ENCODE measurements around the gene TTC24.

TTC24 gene

DNA sequence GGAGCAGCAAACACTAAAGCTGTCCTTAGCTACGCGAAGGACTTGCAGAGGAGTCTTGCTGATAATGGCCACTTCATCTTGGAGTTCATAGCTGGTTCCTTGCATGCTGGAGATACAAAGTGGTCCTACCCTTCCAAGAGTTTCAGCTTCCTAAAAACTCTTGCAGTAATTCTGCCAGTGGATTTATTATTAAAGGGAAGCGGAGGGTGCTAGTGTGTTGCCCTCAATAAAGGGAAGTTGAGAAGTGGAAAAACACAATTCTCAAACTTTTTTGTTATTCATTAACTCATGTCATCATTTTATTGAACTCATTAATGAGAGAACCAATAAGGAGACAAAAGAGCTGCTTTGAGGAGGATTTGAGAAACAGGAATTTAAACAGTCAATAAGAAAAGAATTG is 33.1 kb downstream of the TTC24 start:
- no peak overlapping the region for H3K4me3 ChIP-seq (ENCODE audit: control insufficient read depth, low read depth, low read length)
- TF ChIP-seq, protein P1, sequence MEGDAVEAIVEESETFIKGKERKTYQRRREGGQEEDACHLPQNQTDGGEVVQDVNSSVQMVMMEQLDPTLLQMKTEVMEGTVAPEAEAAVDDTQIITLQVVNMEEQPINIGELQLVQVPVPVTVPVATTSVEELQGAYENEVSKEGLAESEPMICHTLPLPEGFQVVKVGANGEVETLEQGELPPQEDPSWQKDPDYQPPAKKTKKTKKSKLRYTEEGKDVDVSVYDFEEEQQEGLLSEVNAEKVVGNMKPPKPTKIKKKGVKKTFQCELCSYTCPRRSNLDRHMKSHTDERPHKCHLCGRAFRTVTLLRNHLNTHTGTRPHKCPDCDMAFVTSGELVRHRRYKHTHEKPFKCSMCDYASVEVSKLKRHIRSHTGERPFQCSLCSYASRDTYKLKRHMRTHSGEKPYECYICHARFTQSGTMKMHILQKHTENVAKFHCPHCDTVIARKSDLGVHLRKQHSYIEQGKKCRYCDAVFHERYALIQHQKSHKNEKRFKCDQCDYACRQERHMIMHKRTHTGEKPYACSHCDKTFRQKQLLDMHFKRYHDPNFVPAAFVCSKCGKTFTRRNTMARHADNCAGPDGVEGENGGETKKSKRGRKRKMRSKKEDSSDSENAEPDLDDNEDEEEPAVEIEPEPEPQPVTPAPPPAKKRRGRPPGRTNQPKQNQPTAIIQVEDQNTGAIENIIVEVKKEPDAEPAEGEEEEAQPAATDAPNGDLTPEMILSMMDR (IDR thresholded peaks at IDR 0.05; ENCODE audit: control insufficient read depth, insufficient read depth, low read depth, low read length, missing control alignments): no peak
- no peak for DNase-seq (ENCODE audit: low read depth)

DNA sequence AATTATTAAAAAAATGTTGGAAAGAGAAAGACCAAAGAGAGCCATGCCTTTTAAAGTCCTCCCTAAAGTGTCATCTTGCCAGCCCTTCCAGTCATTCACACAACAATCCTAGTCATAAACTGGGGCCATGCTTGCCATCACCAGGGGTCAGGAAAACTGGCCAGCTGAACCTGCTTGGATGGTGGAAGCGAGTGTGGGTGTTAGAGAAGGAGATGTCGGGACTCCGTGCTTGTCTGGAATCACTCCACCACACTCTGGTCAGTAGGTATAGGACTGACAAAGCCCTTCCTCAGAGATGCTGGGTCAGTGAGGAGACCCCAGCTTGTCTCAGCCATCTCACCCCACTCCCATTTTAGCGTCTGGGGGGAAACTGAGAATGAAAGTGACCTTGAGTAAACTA is 36.4 kb downstream of the TTC24 start:
- no peak overlapping the region for H3K4me3 ChIP-seq (ENCODE audit: control insufficient read depth, low read depth, low read length)
- TF ChIP-seq, protein P1 (IDR thresholded peaks at IDR 0.05; ENCODE audit: control insufficient read depth, insufficient read depth, low read depth, low read length, missing control alignments): no peak
- no peak for DNase-seq (ENCODE audit: low read depth)

DNA sequence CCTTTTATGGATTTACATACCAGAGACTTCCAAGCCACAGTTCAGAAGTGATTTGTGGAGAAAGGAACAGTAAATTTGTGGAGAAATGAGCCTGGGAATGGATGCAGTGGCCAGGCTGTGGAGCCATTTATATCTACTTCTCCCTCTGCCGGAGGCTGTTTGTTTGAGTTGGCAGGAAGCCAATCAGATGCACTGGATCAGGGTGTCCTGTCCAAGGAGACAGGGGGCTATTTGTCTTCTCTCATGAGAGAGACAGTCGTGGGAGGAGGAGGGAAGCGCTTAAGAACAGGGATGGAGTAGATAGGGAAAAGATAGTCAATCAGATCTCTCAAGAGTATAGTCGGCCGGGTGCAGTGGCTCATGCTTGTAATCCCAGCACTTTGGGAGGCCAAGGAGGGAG is 36.9 kb downstream of the TTC24 start:
- H3K4me3 ChIP-seq (ENCODE audit: control insufficient read depth, low read depth, low read length): no peak overlapping the region
- DNase-seq (ENCODE audit: low read depth): no peak
- TF ChIP-seq, protein P1 (IDR thresholded peaks at IDR 0.05; ENCODE audit: control insufficient read depth, insufficient read depth, low read depth, low read length, missing control alignments): no peak

DNA sequence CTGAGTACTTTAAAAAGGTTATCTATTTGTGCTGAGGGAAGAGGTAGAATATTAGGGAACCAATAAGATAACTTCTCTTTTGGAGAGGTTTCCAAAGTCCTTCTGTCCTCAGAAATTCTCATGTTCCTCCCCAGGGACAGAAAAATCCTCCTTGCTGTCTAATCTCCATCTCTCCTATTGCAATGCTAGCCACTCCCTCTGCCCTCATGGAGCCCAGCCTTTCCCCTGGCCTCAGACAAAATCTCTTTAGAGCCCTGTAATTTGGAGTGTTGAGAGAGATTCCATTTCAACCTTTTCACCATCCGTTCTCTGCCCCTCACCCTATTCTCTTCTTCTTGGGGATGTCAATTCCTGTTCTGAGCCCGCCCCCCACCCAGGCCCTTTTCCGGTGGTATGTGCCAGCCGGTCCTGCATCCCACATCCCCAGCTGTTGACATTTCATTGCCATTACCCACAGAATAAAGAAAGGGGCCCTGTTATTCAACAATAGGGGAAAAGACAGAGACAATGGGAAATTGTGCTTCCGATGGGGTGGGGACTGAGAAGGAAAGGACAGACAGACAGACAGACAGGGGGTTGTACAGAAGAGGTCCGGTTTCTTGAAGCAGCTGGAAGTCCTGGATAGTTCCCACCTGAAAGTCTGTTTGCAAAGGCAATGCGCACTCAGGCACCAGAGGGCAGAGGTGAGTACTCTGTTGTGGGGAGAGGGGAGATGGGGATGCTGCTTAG is 39.5 kb downstream of the TTC24 start, which contains the start of gene HAPLN2:
Gene HAPLN2, plus strand, starts transcription at position 563 of the 729 bp plus-strand sequence. CDS start 4,076 bp downstream, outside the sequence.
- H3K4me3 ChIP-seq (ENCODE audit: control insufficient read depth, low read depth, low read length): no peak within 1 kb of the TSS
- TF ChIP-seq, protein P1 (IDR thresholded peaks at IDR 0.05; ENCODE audit: control insufficient read depth, insufficient read depth, low read depth, low read length, missing control alignments): peak; percentile 37
- DNase-seq (ENCODE audit: low read depth): no peak

DNA sequence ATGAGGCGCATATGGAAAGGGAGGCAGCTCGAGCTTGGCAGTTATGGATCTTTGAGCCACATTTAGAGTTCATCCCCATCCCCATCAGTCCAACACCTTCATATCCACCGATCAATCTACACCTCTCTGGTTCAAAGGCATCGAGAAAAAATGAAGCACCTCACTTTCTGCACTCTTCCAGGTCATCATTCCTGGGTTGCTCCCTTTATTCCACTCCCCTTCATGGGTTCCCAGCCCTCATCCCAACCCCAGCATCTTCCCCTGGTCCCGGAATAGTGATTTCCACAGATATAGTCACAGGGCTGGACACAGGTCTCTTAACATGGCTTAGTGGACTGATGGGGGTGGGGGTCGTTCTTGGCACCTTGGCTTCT is 40.0 kb downstream of the TTC24 start:
- no peak overlapping the region for H3K4me3 ChIP-seq (ENCODE audit: control insufficient read depth, low read depth, low read length)
- no peak for DNase-seq (ENCODE audit: low read depth)
- TF ChIP-seq, protein P1 (IDR thresholded peaks at IDR 0.05; ENCODE audit: control insufficient read depth, insufficient read depth, low read depth, low read length, missing control alignments): no peak

DNA sequence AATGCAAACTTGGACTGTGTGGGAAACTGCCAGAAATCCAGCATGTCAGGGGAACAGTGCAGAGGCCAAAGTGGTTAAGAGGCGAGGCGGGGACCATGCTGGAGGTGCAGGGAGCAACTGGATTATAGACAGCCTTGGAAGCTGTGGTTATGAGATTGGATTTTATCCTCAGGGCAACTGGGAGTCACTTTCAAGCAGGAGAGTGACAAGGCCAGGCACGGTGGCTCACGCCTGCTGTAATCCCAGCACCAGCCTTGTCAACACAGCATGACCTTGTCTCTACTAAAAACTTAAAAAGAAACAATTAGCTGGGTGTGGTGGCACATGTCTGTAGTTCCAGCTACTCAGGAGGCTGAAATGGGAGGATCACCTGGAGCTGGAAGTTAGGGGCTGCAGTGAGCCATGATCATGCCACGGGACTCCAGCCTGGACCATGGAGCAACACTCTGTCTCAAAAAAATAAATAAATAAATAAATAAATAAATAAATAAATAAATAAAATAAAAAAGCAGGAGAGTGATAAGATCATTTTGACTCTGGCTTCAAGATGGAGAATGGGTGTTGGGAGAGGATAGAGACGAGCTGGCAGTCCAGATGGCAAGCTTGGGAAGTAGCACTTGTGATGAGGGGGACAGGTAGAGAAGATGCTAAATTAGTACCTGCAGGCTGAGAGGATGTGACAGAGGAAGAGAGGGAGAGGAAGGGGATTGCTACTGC is 43.2 kb downstream of the TTC24 start:
- no peak for DNase-seq (ENCODE audit: low read depth)
- H3K4me3 ChIP-seq (ENCODE audit: control insufficient read depth, low read depth, low read length): no peak overlapping the region
- TF ChIP-seq, protein P1 (IDR thresholded peaks at IDR 0.05; ENCODE audit: control insufficient read depth, insufficient read depth, low read depth, low read length, missing control alignments): no peak
